ENCODE measurements around the gene DTX3. TPM values are rescaled to one million over a fixed set of nuclear protein-coding genes. Genes with fewer than 3 reads are reported as not detected.

DTX3 gene
- total RNA-seq, 1 experiment from 2014 or later: 67.5 TPM

- no peak overlapping the region for H2BK15ac ChIP-seq (ENCODE audit: low read depth, low read length)
- no peaks in the 10 kb centered on the region for H3K79me2 ChIP-seq (ENCODE audit: insufficient read depth, low read length)
- no peak overlapping the region for H3K4ac ChIP-seq (ENCODE audit: low read depth, low read length)
- H3K18ac ChIP-seq (ENCODE audit: insufficient read length, low read depth, low read length): no peak overlapping the region
- no peak overlapping the region for H3K56ac ChIP-seq (ENCODE audit: insufficient read length, low read depth, low read length)
- no peaks in the 10 kb centered on the region for H3K4me1 ChIP-seq (ENCODE audit: insufficient read depth, low read length)
- Mint-ChIP-seq H3K27ac (no peak overlapping the region), H3K4me3 (no peak overlapping the region), H3K4me1 (peaks cover 23 to 30% of the 10 kb centered on the region in 2 experiments), H3K9me3 (peaks cover 0 to 3% of the 10 kb centered on the region in 2 experiments; a peak in 2 of 5 replicates), H3K27me3 (ENCODE audit: low read depth) (peaks cover 53% of the 10 kb centered on the region), H3K36me3 (ENCODE audit: insufficient read depth in 1 of 3, low read depth in 3 of 3) (peaks cover 9 to 32% (median 17%) of the 10 kb centered on the region in 3 experiments)
- TF ChIP-seq CTCF (conservative IDR thresholded peaks at IDR 0.05): no peak
- H4K5ac ChIP-seq (ENCODE audit: insufficient read length, low read depth, low read length): no peak overlapping the region
- H4K91ac ChIP-seq (ENCODE audit: insufficient read length, low read depth, low read length): no peak overlapping the region
- no peak overlapping the region for H3K14ac ChIP-seq (ENCODE audit: insufficient read depth, low read length)
- H3K79me1 ChIP-seq (ENCODE audit: insufficient read depth, low read depth, low read length, poor library complexity, severe bottlenecking): no peaks in the 10 kb centered on the region
- H2BK120ac ChIP-seq (ENCODE audit: low read depth, low read length, poor library complexity, severe bottlenecking): no peak overlapping the region
- no peak overlapping the region for H2AFZ ChIP-seq (ENCODE audit: low read length)
- no peak overlapping the region for H3T11ph ChIP-seq (ENCODE audit: low read length)
- H3K9me3 ChIP-seq (ENCODE audit: control insufficient read depth, low read depth, low read length): no peaks in the 10 kb centered on the region
- no peak for DNase-seq
- no peak overlapping the region for H2BK5ac ChIP-seq (ENCODE audit: insufficient read length, low read length)
- WGBS (ENCODE audit: extremely low coverage, insufficient read length, low lambda C conversion rate): no CpG with 5 or more reads among the region's 5 CpGs
- no peak overlapping the region for H3K23ac ChIP-seq (ENCODE audit: insufficient read length, low read depth, low read length)
- no peak overlapping the region for H2AK5ac ChIP-seq (ENCODE audit: insufficient read length, low read length)
- H2BK12ac ChIP-seq (ENCODE audit: insufficient read length, low read depth, low read length): no peak overlapping the region
- H3K9ac ChIP-seq (ENCODE audit: extremely low read depth, insufficient read length, low read length): no peak overlapping the region
- H3K4me2 ChIP-seq (ENCODE audit: insufficient read depth, insufficient read length, low read length): no peak overlapping the region
- H3K27ac ChIP-seq (ENCODE audit: insufficient read length, low read depth, low read length): no peak overlapping the region
- H4K8ac ChIP-seq (replicated peaks; ENCODE audit: insufficient read length, low read depth, low read length): no peak overlapping the region
- peaks cover 13% of the 10 kb centered on the region for H3K23me2 ChIP-seq (ENCODE audit: insufficient read length, low read depth, low read length, poor library complexity, severe bottlenecking)
- H4K20me1 ChIP-seq (ENCODE audit: control insufficient read depth, insufficient read depth, insufficient read length): no peaks in the 10 kb centered on the region
- H2BK20ac ChIP-seq (ENCODE audit: low read depth, low read length, poor library complexity, severe bottlenecking): no peak overlapping the region
- H3K27me3 ChIP-seq (ENCODE audit: insufficient read depth, low read length): peaks cover 45% of the 10 kb centered on the region
Observed at GRCh38 chr12:57615637-57616036, 11.0 kb downstream of the DTX3 start.
